GM21786 (cell line): ENCODE results near the gene PIP4P1.
A peak's percentile ranks its signal among the peaks of the same experiment; 100 is the strongest.
"Not testable (repeated sequence)": the region's sequence is repeated elsewhere in the genome, so short reads cannot be mapped to it uniquely, and the experiment has no call there.

Source experiments
- ATAC-seq: cut with Tn5 transposase; IDR thresholded peaks from one replicate; pipeline ENCODE4 v1.9.1; 2021; ENCODE audit not compliant: unreplicated experiment

The PIP4P1 gene

GRCh38 chr14:20461225-20462141 is at the start of gene PIP4P1:
Gene PIP4P1 (minus strand): TSS chr14:20461434. CDS start chr14:20461325, 109 bp downstream.
- peak; percentile 93 for ATAC-seq

GRCh38 chr14:20508367-20508766 is 47.1 kb upstream of the PIP4P1 start:
- no peak for ATAC-seq

DNA sequence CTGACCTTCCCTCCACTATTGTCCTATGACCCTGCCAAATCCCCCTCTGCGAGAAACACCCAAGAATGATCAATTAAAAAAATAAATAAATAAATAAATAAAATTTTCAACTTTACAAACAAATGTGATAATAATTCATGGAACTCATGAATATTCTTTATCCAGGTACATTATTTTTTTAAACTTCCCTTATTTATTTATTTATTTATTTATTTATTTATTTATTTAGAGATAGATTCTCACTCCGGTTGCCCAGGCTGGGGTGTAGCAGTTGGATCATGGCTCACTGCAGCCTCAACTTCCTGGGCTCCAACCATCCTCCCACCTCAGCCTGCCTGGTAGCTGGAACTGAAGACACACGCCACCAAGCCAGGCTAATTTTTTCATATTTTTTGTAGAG is 46.3 kb upstream of the PIP4P1 start:
- not testable (repeated sequence) for ATAC-seq

GRCh38 chr14:20506752-20507151 is 45.5 kb upstream of the PIP4P1 start:
- not testable (repeated sequence) for ATAC-seq

GRCh38 chr14:20506276-20506675 is 45.0 kb upstream of the PIP4P1 start:
- ATAC-seq: not testable (repeated sequence)

DNA sequence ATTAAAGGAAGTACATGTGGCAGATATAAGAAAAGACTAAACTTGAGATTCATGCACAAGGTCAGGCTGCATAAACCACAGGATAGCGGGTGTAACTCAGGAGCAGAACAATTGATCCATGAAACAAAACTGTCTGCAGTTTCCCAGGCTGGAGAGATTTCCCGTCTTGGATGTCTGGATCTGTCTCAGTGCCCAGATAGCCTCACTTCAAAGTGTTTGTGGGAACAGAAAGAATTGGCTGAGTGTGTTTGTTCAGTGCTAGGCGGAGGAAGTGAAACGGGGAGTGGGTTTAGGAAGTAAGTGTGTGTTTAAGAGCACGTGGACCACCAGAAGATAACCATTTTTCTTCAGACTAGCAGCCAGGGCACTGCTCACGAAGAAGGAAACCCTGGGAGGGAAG is 42.7 kb upstream of the PIP4P1 start:
- no peak for ATAC-seq

- no peak for ATAC-seq
Measured at GRCh38 chr14:20501346-20501745, 40.1 kb upstream of the PIP4P1 start.

- ATAC-seq: no peak
Measured at GRCh38 chr14:20499881-20500280, 38.6 kb upstream of the PIP4P1 start.

DNA sequence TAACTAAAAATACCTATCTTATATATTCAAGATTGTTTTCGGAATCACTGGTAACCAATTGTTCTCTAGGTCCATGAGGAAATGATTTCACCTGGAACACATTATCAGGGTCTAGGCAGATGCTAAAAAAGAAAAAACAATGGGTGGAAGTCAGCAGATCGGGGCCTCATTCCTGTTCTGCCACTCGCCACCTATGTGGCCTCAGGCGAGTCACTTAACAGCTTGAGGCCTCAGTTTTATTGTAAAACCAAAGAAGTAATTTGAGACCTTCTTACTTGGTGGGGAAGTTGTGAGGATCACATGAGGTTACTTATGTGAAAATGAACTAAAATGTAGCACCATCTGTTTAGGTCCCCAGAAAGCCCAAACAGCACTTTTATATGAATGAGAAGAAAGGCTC is 37.9 kb upstream of the PIP4P1 start:
- ATAC-seq: no peak

GRCh38 chr14:20498622-20499021 is 37.4 kb upstream of the PIP4P1 start:
- ATAC-seq: no peak

DNA sequence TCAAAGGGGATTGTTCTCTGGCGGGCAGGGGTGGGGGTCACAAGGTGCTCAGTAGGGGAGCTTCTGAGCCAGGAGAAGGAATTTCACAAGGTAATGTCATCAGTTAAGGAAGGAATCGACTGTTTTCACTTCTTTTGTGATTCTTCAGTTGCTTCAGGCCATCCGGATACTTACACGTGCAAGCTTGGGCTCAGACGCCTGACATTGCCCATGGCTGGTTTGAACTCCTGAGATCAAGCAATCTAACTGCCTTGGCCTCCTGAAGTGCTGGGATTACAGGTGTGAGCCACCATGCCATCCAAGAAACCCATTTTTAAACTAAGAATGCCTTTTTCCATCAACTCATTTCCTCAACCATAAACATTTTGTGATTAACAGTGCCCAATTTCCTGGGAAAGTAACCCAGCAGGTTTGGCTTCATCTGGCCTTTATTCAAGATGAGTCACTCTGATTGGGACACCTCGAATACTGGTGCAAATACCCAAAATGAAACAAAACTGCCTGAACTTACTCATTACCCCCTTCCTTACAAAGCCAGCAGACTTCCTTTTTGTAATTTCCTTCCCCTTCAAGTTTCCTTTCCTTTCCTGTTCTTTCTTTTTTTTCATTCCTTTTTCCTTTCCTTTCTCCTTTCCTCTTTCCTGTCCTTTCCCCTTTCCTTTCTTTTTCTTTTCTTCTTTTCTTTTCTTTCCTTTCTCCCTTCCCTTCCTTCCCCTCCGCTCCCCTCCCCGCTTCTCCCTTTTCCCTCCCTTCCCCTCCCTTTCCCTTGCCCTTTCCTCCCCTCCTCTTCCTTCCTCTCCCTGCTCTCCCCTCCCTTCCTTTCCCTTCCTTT is 33.9 kb upstream of the PIP4P1 start:
- ATAC-seq: no peak

DNA sequence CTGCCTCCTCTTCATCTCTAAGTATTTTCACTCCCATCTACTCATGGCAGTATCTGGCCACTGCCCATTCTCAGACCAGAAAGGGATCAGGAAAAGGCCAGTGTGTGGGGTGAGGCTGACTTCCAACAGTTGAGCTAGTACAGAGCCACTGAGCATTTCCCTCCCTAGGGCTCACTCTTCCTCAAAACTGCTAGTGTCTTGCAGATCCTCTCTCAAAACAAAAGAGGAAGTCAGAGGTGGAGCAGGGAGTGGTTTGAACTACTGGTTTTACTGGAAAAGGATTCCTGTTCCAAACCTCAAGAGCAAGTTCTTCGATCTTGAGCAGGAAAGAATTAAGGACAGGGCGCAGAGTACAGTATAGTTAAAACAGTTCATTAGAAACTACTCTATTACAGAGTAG is 32.4 kb upstream of the PIP4P1 start:
- no peak for ATAC-seq

DNA sequence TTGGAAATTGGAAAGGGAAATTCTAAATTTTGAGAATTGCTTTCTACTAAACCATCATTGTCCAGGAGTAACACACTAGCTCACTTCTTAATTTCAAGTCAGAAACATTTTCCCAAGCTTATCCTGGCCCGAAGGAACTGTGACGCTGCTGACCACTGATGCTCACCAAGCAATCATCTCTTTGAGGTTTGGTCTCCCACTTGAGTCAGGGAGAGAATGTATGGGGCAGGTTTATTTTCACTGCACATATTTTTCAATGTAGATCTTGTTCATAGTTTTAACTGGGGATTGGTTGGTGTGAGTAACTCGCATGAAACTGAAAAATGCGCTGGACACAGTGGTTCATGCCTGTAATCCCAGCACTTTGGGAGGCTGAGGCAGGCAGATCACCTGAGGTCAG is 31.3 kb upstream of the PIP4P1 start:
- ATAC-seq: no peak

DNA sequence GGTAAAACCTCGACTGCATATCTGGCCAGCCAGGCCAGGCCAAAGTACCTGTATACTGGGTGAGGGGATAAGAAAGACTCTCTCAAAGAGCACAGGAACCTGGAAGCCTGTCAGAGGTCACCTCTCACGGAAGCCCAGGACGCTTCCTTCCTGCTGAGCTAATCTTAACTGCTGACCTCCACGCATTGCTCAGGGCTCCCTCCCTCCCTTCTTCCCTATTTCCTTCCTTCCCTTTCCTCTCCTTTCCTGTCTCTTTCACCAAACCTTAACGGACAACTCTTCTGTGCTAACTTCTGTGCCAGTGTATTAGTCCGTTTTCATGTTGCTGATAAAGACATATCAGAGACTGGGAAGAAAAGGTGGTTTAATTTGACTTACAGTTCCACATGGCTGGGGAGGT is 29.3 kb upstream of the PIP4P1 start:
- ATAC-seq: no peak

DNA sequence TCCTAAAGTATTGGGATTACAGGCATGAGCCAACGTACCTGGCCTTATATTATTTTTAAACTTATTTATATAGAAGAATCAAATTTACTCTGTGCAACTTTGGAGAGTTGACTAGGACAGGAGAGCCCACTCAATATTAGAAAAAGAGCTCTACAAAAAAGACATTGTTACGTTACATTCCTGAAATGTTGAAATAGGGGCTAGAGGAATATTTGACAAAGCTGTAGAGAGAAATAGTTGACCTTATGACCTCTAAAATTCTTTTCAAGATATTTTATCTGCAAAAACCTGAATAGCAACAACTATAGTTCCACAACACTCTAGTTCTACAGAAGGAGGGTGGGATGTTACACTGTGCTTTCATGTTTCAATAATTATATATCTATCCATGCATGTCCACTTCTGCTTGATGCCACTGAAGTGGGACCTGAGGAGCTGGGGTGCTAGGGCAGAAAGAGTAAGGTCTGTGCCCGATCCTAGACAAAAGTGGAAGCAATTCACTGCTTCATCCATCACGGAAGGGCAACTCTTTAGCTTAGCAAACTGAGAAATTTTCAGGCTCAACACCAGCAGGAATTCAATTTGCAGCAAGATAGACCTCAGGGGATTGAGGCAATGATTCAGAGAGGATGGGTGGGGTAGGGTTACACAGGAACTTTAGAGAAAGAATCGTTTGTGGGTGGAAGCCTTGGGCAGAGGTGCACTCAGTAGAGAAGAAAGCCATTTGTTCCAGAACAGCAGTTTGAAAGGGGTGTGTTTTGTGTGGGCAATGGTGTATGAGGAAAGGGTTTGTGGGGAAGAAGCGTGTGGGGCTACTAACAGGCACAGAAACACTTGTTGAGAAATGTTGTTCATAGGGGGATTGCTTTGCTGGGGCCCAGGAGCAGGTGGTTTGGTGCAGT is 28.1 kb upstream of the PIP4P1 start:
- no peak for ATAC-seq

- no peak for ATAC-seq
Measured at GRCh38 chr14:20487396-20487725, 26.1 kb upstream of the PIP4P1 start.

DNA sequence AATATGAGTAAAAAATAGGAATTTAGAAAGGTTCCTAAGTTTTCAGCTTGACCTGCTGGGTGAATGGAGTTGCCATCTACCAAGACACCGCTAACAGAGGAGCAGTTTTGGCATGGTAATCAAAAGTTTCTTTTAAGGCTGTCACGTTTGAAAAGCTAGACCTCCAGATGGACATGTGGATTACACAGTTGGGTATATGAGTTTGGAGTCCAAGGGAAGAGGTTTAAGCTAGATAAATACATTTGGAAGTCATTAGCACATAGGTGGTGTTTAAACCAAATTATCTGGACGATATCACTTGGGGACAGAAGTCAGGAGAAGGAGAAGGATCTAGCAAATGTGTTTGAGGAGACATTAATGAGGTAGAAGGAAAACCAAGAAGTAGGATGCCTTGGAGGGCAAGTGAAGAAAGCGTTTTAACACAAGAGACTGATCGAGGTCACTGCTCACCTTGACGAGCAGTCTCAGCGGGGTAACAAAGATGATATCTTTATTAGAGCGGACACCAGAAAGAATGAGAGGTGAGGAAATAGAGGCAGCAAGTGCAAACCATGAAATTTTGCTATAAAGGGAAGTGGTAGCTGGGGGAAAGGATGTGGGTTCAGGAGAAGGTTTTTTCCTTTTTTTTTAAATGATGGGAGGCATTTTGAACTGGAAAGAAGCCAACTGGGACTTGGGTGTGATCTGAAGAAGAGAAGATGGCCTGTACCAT is 25.6 kb upstream of the PIP4P1 start:
- no peak for ATAC-seq

DNA sequence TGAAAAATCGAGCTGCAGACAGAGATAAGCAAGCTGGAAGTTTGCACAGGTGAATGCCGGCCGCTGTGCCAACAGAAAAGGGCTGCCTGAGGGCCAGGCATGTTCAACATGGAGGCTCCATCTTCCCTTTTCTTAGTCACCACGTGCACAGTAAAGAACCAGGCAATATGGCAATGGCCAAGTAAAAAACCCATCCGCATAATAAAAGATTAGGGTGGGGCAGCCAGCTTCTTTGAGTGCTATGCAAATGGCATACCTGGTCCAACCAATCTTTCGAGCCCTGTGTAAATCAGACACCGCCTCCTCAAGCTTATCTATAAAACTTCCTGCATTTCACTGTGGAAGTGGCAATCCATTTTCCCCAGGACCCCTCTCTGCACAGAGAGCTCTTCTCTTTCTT is 24.7 kb upstream of the PIP4P1 start:
- no peak for ATAC-seq

DNA sequence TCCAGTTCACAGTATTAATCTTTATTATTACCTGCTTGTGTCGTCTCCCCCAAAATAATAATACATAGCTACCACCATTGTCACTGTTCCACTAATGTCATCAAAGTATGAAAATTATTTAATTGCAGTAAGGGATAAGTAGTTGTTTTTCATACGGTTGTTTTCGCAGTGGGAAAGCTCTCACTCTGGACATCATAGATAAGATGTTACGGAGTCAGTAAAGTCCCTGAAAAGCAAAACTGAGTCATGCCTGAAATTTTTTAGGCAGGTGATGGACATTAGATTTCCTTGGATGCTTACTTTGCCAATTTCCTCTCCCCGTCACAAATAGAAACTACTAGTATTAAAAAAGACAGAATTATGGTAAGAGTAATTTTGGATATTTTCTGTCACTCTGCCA is 21.1 kb upstream of the PIP4P1 start:
- ATAC-seq: no peak

DNA sequence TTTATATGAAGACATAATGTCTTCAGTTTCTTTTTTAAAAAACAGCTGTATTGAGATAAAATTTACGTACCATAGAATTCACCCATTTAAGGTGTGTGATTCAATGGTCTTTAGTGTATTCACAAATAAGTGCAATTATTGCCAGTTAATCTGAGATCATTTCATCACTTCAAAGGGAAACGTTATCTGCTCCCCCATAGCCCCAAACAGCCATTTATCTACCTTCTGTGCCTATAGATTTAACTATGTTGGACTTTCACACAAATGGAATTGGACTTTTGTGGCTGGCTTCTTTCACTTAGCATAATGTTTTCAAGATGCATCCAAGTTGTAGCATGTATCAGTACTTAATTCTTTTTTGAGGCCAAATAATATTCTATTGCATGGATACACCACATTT is 17.7 kb upstream of the PIP4P1 start:
- no peak for ATAC-seq
